Thoracic aorta (tissue), 2 donors: ENCODE results near the gene HTR1A. TPM values are rescaled to one million over a fixed set of nuclear protein-coding genes. Genes with fewer than 3 reads are reported as not detected.

ENCODE experiments used
- ATAC-seq: fragments of 150-250 bp; one replicate; pipeline ENCODE4 v1.8.0; 2017; ENCODE audit warnings: low read depth; ENCODE audit not compliant: insufficient number of reproducible peaks, low FRiP score
- DNase-seq: peaks from one replicate; pipeline ENCODE4 v3.0.0-alpha.2; 2020; ENCODE audit warnings: low spot score
- H3K27ac ChIP-seq, 2 donors: fragments of 200-600 bp; sonication (generic); 1 replicate in 1 of 2; 2 replicates in 1 of 2; pipeline ENCODE4 v1.5.1; 2016; ENCODE audit warnings: mild to moderate bottlenecking in 2 of 2, moderate library complexity in 2 of 2
- H3K27me3 ChIP-seq: fragments of 200-600 bp; sonication (generic); replicated peaks from 2 replicates; pipeline ENCODE4 v1.6.0; 2016; ENCODE audit warnings: mild to moderate bottlenecking; ENCODE audit not compliant: insufficient read depth
- H3K36me3 ChIP-seq: fragments of 200-600 bp; sonication (generic); one replicate; pipeline ENCODE4 v1.5.1; 2016
- H3K4me1 ChIP-seq, 2 donors: fragments of 200-600 bp; sonication (generic); 1 replicate in 1 of 2; 2 replicates in 1 of 2; pipeline versions ENCODE4 v1.5.1 to v1.6.0; 2016; ENCODE audit warnings: low read depth in 2 of 2, mild to moderate bottlenecking in 1 of 2; ENCODE audit not compliant: control insufficient read depth in 1 of 2
- H3K4me3 ChIP-seq: fragments of 200-600 bp; sonication (generic); 2 replicates; pipeline ENCODE4 v1.5.1; 2016; ENCODE audit warnings: mild to moderate bottlenecking
- H3K9me3 ChIP-seq: fragments of 200-600 bp; sonication (generic); 2 replicates; pipeline ENCODE4 v1.5.1; 2016
- CTCF ChIP-seq: fragments of 200-600 bp; sonication (generic); IDR thresholded peaks from one replicate; pipeline ENCODE4 v1.5.1; 2019; ENCODE audit warnings: antibody characterized with exemption
- total RNA-seq, 2 donors: library from RNA; depleted of rRNA; stranded (reverse); fragments of >200 nt; gene quantifications; one replicate each; pipeline versions ENCODE4 v1.1.0 to v1.2.3, GENCODE V29; 2016

Gene HTR1A
- under 1 TPM in 1 of 2 donors, not detected in 1; 0.78 TPM for total RNA-seq

GRCh38 chr5:63962279-63962678 is at the start of gene HTR1A:
TSS of gene HTR1A (minus strand) at chr5:63962445. CDS start at chr5:63961719, 726 bp downstream.
- Histone ChIP-seq H3K9me3 (no peaks in the 10 kb centered on the region), H3K4me1 (no peaks in the 10 kb centered on the region), H3K36me3 (no peaks in the 10 kb centered on the region), H3K27ac (no peak within 1 kb of the TSS), H3K4me3 (no peak within 1 kb of the TSS), H3K27me3 (no peaks in the 10 kb centered on the region)
- DNase-seq (no peak), ATAC-seq (no peak)
- no peak for TF ChIP-seq CTCF

GRCh38 chr5:64003966-64004365 is 41.7 kb upstream of the HTR1A start:
- no peaks in the 10 kb centered on the region for H3K27me3 ChIP-seq

GRCh38 chr5:64000096-64000495 is 37.9 kb upstream of the HTR1A start:
- Histone ChIP-seq H3K27ac (no peak overlapping the region), H3K36me3 (no peaks in the 10 kb centered on the region), H3K9me3 (no peaks in the 10 kb centered on the region), H3K4me1 (no peaks in the 10 kb centered on the region), H3K4me3 (no peak overlapping the region), H3K27me3 (no peaks in the 10 kb centered on the region)
- no peak for TF ChIP-seq CTCF
- DNase-seq (no peak), ATAC-seq (no peak)

More at GRCh38 chr5:64003966-64004365, 41.7 kb upstream of the HTR1A start:
- TF ChIP-seq CTCF: no peak
- Histone ChIP-seq H3K4me3 (no peak overlapping the region), H3K36me3 (no peaks in the 10 kb centered on the region), H3K9me3 (no peaks in the 10 kb centered on the region), H3K27ac (no peak overlapping the region), H3K4me1 (no peaks in the 10 kb centered on the region)
- DNase-seq: no peak
- no peak for ATAC-seq

GRCh38 chr5:63987053-63987452 is 24.8 kb upstream of the HTR1A start:
- Histone ChIP-seq H3K36me3 (no peaks in the 10 kb centered on the region), H3K27me3 (no peaks in the 10 kb centered on the region), H3K4me1 (no peaks in the 10 kb centered on the region), H3K27ac (no peak overlapping the region), H3K9me3 (no peaks in the 10 kb centered on the region), H3K4me3 (no peak overlapping the region)
- no peak for ATAC-seq
- DNase-seq: no peak
- TF ChIP-seq CTCF: no peak

- no peak overlapping the region for H3K4me3 ChIP-seq
- no peak for ATAC-seq
- H3K36me3 ChIP-seq: no peaks in the 10 kb centered on the region
- H3K9me3 ChIP-seq: no peaks in the 10 kb centered on the region
- no peak for TF ChIP-seq CTCF
- DNase-seq: no peak
- H3K27ac ChIP-seq: no peak overlapping the region
- no peaks in the 10 kb centered on the region for H3K4me1 ChIP-seq
- H3K27me3 ChIP-seq: no peaks in the 10 kb centered on the region
Observed at GRCh38 chr5:63981864-63982263, 19.6 kb upstream of the HTR1A start.
